Adrenal gland (tissue), 5 donors: Measurements from ENCODE around the gene RSBN1.

ENCODE experiments used
- CTCF ChIP-seq, 6 experiments: fragments of 450-650 bp in 4 of 6; fragments of 200-600 bp in 2 of 6; sonication (generic) in 1 of 6; IDR thresholded peaks; 1 replicate in 5 of 6; 2 replicates in 1 of 6; pipeline versions ENCODE4 v1.5.1 to v1.8.0; 2016 to 2021; ENCODE audit warnings: antibody characterized with exemption in 6 of 6, mild to moderate bottlenecking in 2 of 6, moderate library complexity in 1 of 6
- POLR2A ChIP-seq, 2 donors: fragments of 450-650 bp; IDR thresholded peaks; one replicate each; pipeline ENCODE4 v1.6.1; 2017; ENCODE audit warnings: antibody characterized with exemption in 2 of 2, mild to moderate bottlenecking in 2 of 2, moderate library complexity in 1 of 2
- donor health status: DM: no; HTN: no; CAD: no.

DNA sequence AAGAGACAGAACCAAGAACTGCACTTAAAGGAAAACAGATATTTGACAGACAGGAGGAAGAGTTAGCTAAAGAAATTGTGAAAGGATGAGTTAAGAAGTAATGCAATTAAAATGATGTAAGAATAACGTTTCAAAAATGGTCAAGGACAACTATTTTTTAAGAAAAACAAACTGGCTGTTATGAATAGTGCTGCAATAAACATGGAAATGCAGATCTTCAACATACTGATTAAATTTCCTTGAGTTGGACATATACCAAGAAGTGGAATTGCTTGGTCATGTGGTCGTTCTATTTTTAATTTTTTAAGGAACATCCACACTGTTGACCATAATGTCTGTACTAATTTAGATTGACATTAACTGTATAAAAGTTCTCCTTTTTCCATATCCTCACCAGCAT, 29.9 kb downstream of the RSBN1 start:
- TF ChIP-seq CTCF (IDR thresholded peaks at IDR 0.05) (no peak), POLR2A (IDR thresholded peaks at IDR 0.05) (no peak)
